Chondrocyte (in vitro differentiated cells): Measurements from ENCODE around the gene CDH6. TPM values are rescaled to one million over a fixed set of nuclear protein-coding genes. Genes with fewer than 3 reads are reported as not detected.

ENCODE experiments used
- DNase-seq: peaks from one replicate; pipeline ENCODE4 v3.0.0; 2021; ENCODE audit warnings: mixed read lengths, low spot score
- H3K27ac Mint-ChIP-seq: one replicate; pipeline ENCODE4 v1.8.0; 2021; ENCODE audit warnings: mild to moderate bottlenecking, moderate library complexity, mixed read lengths; ENCODE audit not compliant: unreplicated experiment
- H3K27me3 Mint-ChIP-seq: 2 replicates; pipeline ENCODE4 v1.8.0; 2021; ENCODE audit warnings: low read depth, mixed read lengths
- H3K36me3 Mint-ChIP-seq: 2 replicates; pipeline ENCODE4 v1.8.0; 2021; ENCODE audit warnings: low read depth, mixed read lengths
- H3K4me1 Mint-ChIP-seq: 2 replicates; pipeline ENCODE4 v1.8.0; 2021; ENCODE audit warnings: low read depth, mild to moderate bottlenecking, mixed read lengths
- H3K4me3 Mint-ChIP-seq: one replicate; pipeline ENCODE4 v1.8.0; 2021; ENCODE audit warnings: mild to moderate bottlenecking, moderate library complexity, mixed read lengths; ENCODE audit not compliant: unreplicated experiment
- H3K9me3 Mint-ChIP-seq: 2 replicates; pipeline ENCODE4 v1.8.0; 2021; ENCODE audit warnings: low read depth, mixed read lengths
- total RNA-seq: library from RNA; stranded (reverse); gene quantifications from 3 replicates; pipeline ENCODE4 v1.2.1, GENCODE V29; 2021
- TF ChIP-seq, protein P1 (sequence below): fragments of 200-600 bp; sonication (generic); IDR thresholded peaks from 2 replicates; pipeline ENCODE4 v1.5.0; 2021; ENCODE audit warnings: antibody characterized with exemption, mild to moderate bottlenecking, moderate library complexity

The CDH6 gene
- total RNA-seq, 1 donor from 2014 or later: 50.7 TPM

DNA sequence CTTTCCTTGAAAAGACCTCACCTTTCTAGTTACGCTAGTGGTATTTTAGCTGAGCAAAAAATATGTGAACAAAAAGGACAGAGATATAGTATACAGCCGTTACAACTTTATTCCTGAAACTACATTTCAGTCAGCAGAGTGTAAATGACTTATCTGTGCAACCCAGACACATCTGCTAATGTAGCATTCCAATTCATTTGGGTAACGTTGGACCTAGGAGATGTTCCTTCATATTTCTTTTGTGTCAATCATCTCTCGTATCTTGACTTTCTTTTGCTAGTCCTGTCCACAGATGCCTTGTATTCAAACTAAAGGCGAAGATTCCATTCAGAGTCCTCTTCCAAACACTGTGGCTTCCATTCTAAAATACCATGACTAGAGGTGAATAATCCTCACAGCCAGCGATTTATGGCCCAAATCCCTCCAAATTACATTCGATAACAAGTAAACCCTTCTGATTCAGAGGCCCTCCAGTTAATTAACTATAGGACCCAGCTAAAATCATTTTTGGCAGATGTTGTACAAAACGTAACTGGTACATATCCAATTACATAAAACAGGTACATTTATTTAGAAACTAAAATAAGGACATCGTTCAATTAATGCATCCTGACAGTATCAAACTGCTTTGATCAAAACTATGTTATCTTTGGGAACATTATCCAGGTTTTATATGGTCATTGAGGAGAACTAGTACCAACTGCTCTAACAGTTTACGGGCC, 182.7 kb downstream of the CDH6 start:
- no peaks in the 10 kb centered on the region for H3K36me3 Mint-ChIP-seq
- peaks cover 3% of the 10 kb centered on the region for H3K9me3 Mint-ChIP-seq
- TF ChIP-seq, protein P1, sequence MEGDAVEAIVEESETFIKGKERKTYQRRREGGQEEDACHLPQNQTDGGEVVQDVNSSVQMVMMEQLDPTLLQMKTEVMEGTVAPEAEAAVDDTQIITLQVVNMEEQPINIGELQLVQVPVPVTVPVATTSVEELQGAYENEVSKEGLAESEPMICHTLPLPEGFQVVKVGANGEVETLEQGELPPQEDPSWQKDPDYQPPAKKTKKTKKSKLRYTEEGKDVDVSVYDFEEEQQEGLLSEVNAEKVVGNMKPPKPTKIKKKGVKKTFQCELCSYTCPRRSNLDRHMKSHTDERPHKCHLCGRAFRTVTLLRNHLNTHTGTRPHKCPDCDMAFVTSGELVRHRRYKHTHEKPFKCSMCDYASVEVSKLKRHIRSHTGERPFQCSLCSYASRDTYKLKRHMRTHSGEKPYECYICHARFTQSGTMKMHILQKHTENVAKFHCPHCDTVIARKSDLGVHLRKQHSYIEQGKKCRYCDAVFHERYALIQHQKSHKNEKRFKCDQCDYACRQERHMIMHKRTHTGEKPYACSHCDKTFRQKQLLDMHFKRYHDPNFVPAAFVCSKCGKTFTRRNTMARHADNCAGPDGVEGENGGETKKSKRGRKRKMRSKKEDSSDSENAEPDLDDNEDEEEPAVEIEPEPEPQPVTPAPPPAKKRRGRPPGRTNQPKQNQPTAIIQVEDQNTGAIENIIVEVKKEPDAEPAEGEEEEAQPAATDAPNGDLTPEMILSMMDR: no peak
- peaks cover 4% of the 10 kb centered on the region for H3K27me3 Mint-ChIP-seq
- DNase-seq: no peak
- no peak overlapping the region for H3K4me3 Mint-ChIP-seq
- H3K27ac Mint-ChIP-seq: no peak overlapping the region
- H3K4me1 Mint-ChIP-seq: no peaks in the 10 kb centered on the region

DNA sequence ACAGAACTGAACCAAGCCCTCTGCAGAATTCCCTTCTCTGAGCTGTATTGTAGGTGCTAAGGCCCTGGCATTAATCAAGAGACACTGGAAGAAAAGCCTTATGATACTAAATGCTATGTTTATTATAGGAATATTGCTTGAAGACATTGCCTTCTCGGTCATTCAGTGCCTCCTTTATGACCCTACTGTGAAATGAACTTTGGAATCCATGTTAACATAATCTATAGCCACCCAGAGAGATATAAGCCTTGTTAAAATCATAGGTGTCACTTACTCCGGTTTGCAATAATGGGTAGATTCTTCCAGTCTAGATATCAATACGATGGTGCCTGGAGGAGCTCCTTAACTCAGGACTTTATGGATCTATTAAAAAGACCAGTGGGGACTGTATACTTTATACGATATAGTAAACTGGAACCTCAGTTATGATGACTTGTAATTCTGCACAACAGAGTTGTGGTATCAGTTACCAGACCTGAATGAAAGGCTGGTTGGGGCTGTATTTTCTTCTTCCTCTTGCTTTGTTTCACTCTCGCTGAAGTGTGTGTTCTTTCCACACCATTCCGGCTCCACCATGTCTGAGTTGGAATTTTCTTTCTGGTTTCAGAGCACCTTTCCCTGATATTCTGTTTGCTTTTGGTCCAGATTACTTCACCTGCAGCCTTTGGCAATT, 183.9 kb downstream of the CDH6 start:
- Mint-ChIP-seq H3K27ac (no peak overlapping the region), H3K4me3 (no peak overlapping the region), H3K9me3 (no peaks in the 10 kb centered on the region), H3K27me3 (peaks cover under 1% of the 10 kb centered on the region), H3K4me1 (peaks cover 7% of the 10 kb centered on the region), H3K36me3 (no peaks in the 10 kb centered on the region)
- TF ChIP-seq, protein P1: no peak
- DNase-seq: no peak

DNA sequence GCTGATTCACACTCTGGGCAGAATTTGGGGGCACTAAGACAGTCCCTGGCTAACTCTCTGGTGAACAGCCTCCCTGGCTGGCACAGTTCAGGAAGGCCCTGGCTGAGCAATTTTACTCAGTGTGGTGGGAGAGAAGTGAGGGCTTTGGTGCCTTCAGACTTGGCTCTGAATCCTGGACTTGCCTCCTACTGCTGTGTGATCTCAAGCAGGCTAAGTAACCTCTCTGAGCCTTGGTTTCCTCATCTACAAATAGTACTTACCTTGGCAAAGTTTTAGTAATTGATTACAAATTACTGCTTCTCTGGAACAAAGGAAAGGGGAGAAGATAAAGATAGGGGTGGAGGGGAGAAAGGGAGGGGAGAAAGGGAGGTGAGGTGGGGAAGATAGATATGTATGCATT, 184.7 kb downstream of the CDH6 start:
- Mint-ChIP-seq H3K27me3 (no peaks in the 10 kb centered on the region), H3K36me3 (no peaks in the 10 kb centered on the region), H3K9me3 (no peaks in the 10 kb centered on the region), H3K4me1 (peaks cover 13% of the 10 kb centered on the region), H3K4me3 (no peak overlapping the region), H3K27ac (no peak overlapping the region)
- TF ChIP-seq, protein P1: no peak
- no peak for DNase-seq
